ENCODE data around the gene RBM34.

RBM34 gene

DNA sequence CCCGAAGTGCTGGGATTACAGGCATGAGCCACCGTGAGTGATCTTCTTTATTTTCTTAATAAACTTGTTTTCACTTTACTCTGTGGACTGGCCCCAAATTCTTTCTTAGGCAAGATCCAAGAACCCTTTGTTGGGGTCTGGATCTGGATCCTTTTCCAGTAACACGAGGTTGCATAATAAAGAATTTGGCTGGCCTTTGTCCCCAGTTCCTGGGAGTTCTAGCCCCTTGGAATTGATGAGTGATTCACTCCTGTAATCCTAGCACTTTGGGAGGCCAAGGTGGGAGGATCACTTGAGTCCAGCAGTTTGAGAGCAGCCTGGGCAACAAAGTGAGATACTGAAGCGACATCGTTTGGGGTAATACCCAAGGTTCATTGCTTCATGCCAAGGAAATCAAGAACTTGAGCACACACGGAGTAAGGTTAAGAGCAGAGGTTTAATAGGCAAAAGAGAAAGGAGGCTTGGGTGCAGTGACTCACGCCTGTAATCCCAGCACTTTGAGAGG, 30.2 kb downstream of the RBM34 start:
- TF ChIP-seq REST (IDR thresholded peaks at IDR 0.05; ENCODE audit: insufficient replicate concordance, low read depth) = no peak
- TF ChIP-seq GABPA (IDR thresholded peaks at IDR 0.05; ENCODE audit: low read depth) = no peak
- TF ChIP-seq SPI1 (IDR thresholded peaks at IDR 0.05; ENCODE audit: borderline replicate concordance, low read depth) = no peak
- no peak for DNase-seq (ENCODE audit: low read depth in 1 of 2, low spot score in 1 of 2)

DNA sequence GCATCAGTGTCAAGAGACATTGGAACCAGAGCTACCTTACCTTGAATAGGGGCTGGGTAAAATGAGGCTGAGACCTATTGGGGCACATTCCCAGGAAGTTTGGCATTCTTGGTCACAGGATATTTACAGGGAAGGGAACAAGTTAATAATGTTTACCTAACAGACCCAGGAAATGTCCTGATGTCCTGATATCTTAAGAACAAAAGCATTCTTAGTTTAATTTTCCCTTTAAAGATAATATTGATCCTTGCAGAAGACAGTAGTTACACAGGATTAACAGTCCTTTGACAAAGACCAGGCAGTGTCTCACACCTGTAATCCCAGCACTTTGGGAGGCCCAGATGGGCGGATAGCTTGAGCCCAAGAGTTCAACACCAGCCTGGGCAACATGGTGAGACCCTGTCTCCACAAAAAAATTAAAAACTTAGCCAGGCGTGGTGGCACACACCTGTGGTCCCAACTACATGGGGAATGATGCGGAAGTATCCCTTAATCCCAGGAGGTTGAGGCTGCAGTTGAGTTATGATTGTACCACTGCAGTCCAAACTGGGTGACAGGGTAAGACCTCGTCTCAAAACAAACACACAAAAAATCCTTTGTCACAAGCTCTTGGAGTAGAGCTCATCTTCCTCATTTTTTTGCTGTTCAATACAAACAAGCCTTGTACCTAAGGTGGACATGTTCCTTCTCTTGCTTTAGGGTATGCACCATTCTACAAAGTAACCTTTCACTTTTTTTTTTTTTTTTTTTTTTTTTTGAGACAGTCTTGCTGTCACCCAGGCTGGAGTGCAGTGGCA, 31.1 kb downstream of the RBM34 start:
- TF ChIP-seq GABPA (IDR thresholded peaks at IDR 0.05; ENCODE audit: low read depth) (no peak), POLR2AphosphoS5 (IDR thresholded peaks at IDR 0.05; ENCODE audit: low read depth) (no peak), SPI1 (IDR thresholded peaks at IDR 0.05; ENCODE audit: borderline replicate concordance, low read depth) (no peak), REST (IDR thresholded peaks at IDR 0.05; ENCODE audit: insufficient replicate concordance, low read depth) (no peak)
- TF ChIP-seq, protein P1, sequence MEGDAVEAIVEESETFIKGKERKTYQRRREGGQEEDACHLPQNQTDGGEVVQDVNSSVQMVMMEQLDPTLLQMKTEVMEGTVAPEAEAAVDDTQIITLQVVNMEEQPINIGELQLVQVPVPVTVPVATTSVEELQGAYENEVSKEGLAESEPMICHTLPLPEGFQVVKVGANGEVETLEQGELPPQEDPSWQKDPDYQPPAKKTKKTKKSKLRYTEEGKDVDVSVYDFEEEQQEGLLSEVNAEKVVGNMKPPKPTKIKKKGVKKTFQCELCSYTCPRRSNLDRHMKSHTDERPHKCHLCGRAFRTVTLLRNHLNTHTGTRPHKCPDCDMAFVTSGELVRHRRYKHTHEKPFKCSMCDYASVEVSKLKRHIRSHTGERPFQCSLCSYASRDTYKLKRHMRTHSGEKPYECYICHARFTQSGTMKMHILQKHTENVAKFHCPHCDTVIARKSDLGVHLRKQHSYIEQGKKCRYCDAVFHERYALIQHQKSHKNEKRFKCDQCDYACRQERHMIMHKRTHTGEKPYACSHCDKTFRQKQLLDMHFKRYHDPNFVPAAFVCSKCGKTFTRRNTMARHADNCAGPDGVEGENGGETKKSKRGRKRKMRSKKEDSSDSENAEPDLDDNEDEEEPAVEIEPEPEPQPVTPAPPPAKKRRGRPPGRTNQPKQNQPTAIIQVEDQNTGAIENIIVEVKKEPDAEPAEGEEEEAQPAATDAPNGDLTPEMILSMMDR (IDR thresholded peaks at IDR 0.05; ENCODE audit: insufficient read depth, low read length) = no peak
- H3K27me3 ChIP-seq (ENCODE audit: insufficient read depth, poor library complexity, severe bottlenecking) = no peaks in the 10 kb centered on the region
- peak overlapping the region; percentile 94; the same call in 1 of the 2 replicates for H3K27ac ChIP-seq (replicated peaks)
- H3K4me3 ChIP-seq (replicated peaks; ENCODE audit: insufficient read depth, low read length) = no peak overlapping the region
- no peak for DNase-seq (ENCODE audit: low read depth in 1 of 2, low spot score in 1 of 2)

More for the DNA sequence above, 30.2 kb downstream of the RBM34 start:
- Histone ChIP-seq H3K27ac (replicated peaks) (no peak overlapping the region), H3K27me3 (ENCODE audit: insufficient read depth, poor library complexity, severe bottlenecking) (no peaks in the 10 kb centered on the region), H3K4me3 (replicated peaks; ENCODE audit: insufficient read depth, low read length) (no peak overlapping the region)

DNA sequence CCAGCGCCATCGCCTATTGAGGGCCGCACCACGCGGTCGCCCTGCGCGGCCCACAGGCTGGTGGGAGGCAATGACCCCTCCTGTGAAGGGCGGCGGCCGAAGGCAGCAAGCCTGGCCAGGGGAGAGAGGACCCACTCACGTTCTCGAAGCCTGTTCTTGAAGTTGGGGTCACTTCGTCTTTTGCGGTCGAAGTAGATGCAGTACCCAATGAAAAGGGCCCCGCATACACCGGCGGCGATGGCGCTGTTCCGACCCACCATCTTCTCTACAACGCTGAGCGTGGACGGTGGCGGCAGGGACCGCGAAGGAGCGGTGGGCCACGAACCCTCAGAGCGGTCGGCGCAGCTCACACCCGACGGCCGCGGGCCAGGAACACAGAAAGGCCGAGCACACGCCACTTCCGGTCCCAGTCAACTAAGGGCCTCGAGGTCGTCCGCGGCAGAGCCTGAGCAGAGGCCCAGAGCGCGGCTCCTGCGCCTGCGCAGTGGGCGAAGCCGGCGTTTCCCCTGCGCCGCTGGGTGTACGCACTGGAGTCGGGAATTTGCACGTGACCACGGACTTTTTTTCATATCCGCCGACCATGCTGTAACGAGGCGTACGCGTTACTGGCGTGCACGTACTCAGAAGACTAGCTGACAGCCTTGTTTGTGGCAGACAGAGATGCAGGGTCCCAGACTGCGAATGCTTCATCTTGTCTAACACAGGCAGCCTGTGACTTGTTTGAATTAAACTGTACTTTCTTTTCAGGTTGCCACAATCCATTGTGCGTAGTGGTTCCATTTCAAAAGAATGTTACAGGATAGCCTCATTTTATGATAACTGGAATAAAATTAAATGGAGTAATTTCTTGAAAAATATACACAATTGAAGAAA, 32.4 kb downstream of the RBM34 start, which contains the start of gene TOMM20:
Gene TOMM20, minus strand, starts transcription at position 382 of the 873 bp plus-strand sequence. Its CDS starts 122 bp downstream, at position 260.
- TF ChIP-seq, protein P1 (IDR thresholded peaks at IDR 0.05; ENCODE audit: insufficient read depth, low read length) = no peak
- peak; percentile 96 for TF ChIP-seq POLR2AphosphoS5 (IDR thresholded peaks at IDR 0.05; ENCODE audit: low read depth)
- TF ChIP-seq GABPA (IDR thresholded peaks at IDR 0.05; ENCODE audit: low read depth) = peak; percentile 78
- TF ChIP-seq REST (IDR thresholded peaks at IDR 0.05; ENCODE audit: insufficient replicate concordance, low read depth) = peak; percentile 38
- no peak for TF ChIP-seq SPI1 (IDR thresholded peaks at IDR 0.05; ENCODE audit: borderline replicate concordance, low read depth)
- Histone ChIP-seq H3K27me3 (ENCODE audit: insufficient read depth, poor library complexity, severe bottlenecking) (no peaks in the 10 kb centered on the region), H3K4me3 (replicated peaks; ENCODE audit: insufficient read depth, low read length) (peak within 1 kb of the TSS; percentile 83), H3K27ac (replicated peaks) (peak within 1 kb of the TSS; percentile 94)
- peak; percentile 97 to 99 for DNase-seq (ENCODE audit: low read depth in 1 of 2, low spot score in 1 of 2)
